PC-9 (cell line): ENCODE results near the gene TRIM40. TPM values are rescaled to one million over a fixed set of nuclear protein-coding genes. Genes with fewer than 3 reads are reported as not detected.
"Not testable (repeated sequence)": the region's sequence is repeated elsewhere in the genome, so short reads cannot be mapped to it uniquely, and the experiment has no call there.

Experiments used
- BruUV-seq: library from RNA; stranded (reverse); fragments of 400-500 nt; replicated peaks from 2 replicates; lab custom pipeline; 2021; lab: Mats Ljungman, UMichigan
- CTCF ChIA-PET: fragments of 300-600 bp; sonication (Branson Sonifier 250); formaldehyde crosslinking; loops from one replicate; lab custom pipeline; 2022; ENCODE audit warnings: antibody characterized with exemption; lab: Charles Lee
- POLR2A ChIA-PET: fragments of 300-600 bp; sonication (Branson Sonifier 250); formaldehyde crosslinking; loops from one replicate; lab custom pipeline; 2022; ENCODE audit warnings: antibody characterized with exemption; ENCODE audit not compliant: unreplicated experiment; lab: Charles Lee
- DNase-seq, 2 experiments: peaks; one replicate each; pipeline versions ENCODE4 v3.0.0 to v3.0.0-alpha.2; 2015 to 2022; ENCODE audit warnings: mixed read lengths in 1 of 2
- H2AFZ ChIP-seq: fragments of 200-600 bp; sonication (generic); 2 replicates; pipeline ENCODE4 v1.8.1; 2017; ENCODE audit warnings: antibody characterized with exemption
- H3F3A ChIP-seq: fragments of 200-600 bp; sonication (generic); 2 replicates; pipeline ENCODE4 v1.8.1; 2017; ENCODE audit warnings: antibody characterized with exemption, mild to moderate bottlenecking, low read depth; ENCODE audit not compliant: insufficient read depth
- H3K27ac ChIP-seq: fragments of 200-600 bp; sonication (generic); 2 replicates; pipeline ENCODE4 v1.6.1; 2016; ENCODE audit warnings: mixed run types
- H3K27me3 ChIP-seq: fragments of 200-600 bp; sonication (generic); 2 replicates; pipeline ENCODE4 v1.6.1; 2016; ENCODE audit warnings: low read depth, mixed run types; ENCODE audit not compliant: insufficient read depth
- H3K36me3 ChIP-seq: fragments of 200-600 bp; sonication (generic); 2 replicates; pipeline ENCODE4 v1.6.1; 2016; ENCODE audit warnings: low read depth, mixed run types
- H3K4me1 ChIP-seq: fragments of 200-600 bp; sonication (generic); replicated peaks from 2 replicates; pipeline ENCODE4 v1.6.1; 2016; ENCODE audit warnings: mixed run types; ENCODE audit not compliant: insufficient read depth
- H3K4me2 ChIP-seq: fragments of 200-600 bp; sonication (generic); 2 replicates; pipeline ENCODE4 v1.6.1; 2017; ENCODE audit warnings: mixed run types
- H3K4me3 ChIP-seq: fragments of 200-600 bp; sonication (generic); 2 replicates; pipeline ENCODE4 v1.6.1; 2016; ENCODE audit warnings: mixed run types
- H3K79me2 ChIP-seq: fragments of 200-600 bp; sonication (generic); 2 replicates; pipeline ENCODE4 v1.6.1; 2017; ENCODE audit warnings: low read depth, mixed run types
- H3K9me2 ChIP-seq: fragments of 200-600 bp; sonication (generic); 2 replicates; pipeline ENCODE4 v1.8.1; 2017; ENCODE audit warnings: mild to moderate bottlenecking; ENCODE audit not compliant: insufficient read depth
- H3K9me3 ChIP-seq: fragments of 200-600 bp; sonication (generic); 2 replicates; pipeline ENCODE4 v1.8.1; 2016; ENCODE audit warnings: low read depth; ENCODE audit not compliant: insufficient read depth
- H4K20me1 ChIP-seq: fragments of 200-600 bp; sonication (generic); 2 replicates; pipeline ENCODE4 v1.8.1; 2017; ENCODE audit not compliant: insufficient read depth
- EZH2 ChIP-seq: fragments of 200-600 bp; sonication (generic); IDR thresholded peaks from 2 replicates; pipeline ENCODE4 v1.8.0; 2017; ENCODE audit warnings: antibody characterized with exemption, low read depth
- intact Hi-C: fragments of 100-400 bp; cut with micrococcal nuclease; formaldehyde crosslinking; loops from one replicate; pipeline ENCODE4 v1.10.0; 2022; ENCODE audit not compliant: unreplicated experiment
- total RNA-seq: library from RNA; stranded (reverse); gene quantifications from 2 replicates; pipeline ENCODE4 v1.2.3, GENCODE V29; 2021
- TF ChIP-seq, protein P1 (sequence below): fragments of 200-600 bp; sonication (generic); conservative IDR thresholded peaks from 2 replicates; pipeline ENCODE4 v1.6.1; 2017; ENCODE audit warnings: mixed run types, antibody characterized with exemption, mild to moderate bottlenecking, moderate library complexity

TRIM40 gene
- total RNA-seq, 1 experiment from 2014 or later: not detected

DNA sequence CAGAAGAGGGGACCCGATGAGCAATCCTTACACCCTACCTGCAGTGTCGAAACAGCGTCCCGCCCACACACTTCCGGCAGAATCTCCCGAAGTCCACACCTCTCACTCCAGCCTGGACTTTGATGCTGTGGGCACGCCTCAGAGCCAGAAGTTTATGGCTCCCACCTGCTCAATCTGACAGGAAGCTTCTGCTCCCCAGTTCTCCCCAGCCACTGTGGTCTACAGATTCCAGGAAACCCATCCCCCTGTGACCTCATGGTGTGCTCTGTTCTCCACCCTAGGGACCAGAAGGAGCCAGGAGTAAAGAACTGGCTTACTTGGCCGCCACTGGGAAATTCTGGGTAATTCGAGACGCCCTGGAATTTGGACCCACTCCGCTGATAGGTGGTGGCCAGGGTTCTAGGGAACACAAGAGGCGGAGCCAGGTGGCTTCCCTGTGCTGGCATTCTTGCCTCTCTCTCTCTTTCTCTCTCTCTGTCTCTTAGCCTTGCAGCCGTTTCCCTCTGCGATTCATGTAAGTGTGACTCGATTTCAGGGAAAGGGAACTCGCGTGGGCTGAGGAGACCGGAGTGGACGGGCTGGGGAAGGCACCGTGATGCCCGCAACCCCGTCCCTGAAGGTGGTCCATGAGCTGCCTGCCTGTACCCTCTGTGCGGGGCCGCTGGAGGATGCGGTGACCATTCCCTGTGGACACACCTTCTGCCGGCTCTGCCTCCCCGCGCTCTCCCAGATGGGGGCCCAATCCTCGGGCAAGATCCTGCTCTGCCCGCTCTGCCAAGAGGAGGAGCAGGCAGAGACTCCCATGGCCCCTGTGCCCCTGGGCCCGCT lies 27.4 kb downstream of the TRIM40 start, which contains the start of gene TRIM15:
Gene TRIM15, plus strand, starts transcription at position 457 of the 828 bp plus-strand sequence. Its CDS starts 139 bp downstream, at position 596.
- TF ChIP-seq, protein P1, sequence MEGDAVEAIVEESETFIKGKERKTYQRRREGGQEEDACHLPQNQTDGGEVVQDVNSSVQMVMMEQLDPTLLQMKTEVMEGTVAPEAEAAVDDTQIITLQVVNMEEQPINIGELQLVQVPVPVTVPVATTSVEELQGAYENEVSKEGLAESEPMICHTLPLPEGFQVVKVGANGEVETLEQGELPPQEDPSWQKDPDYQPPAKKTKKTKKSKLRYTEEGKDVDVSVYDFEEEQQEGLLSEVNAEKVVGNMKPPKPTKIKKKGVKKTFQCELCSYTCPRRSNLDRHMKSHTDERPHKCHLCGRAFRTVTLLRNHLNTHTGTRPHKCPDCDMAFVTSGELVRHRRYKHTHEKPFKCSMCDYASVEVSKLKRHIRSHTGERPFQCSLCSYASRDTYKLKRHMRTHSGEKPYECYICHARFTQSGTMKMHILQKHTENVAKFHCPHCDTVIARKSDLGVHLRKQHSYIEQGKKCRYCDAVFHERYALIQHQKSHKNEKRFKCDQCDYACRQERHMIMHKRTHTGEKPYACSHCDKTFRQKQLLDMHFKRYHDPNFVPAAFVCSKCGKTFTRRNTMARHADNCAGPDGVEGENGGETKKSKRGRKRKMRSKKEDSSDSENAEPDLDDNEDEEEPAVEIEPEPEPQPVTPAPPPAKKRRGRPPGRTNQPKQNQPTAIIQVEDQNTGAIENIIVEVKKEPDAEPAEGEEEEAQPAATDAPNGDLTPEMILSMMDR: no peak
- TF ChIP-seq EZH2: no peak
- ChIA-PET POLR2A (interaction anchor here (0.5 kb wide), 1 partner anchor 14 kb away, joined by 5 read pairs; no protein-coding TSS in a partner anchor), CTCF (no interaction called here)
- Histone ChIP-seq H3K36me3 (no peaks in the 10 kb centered on the region), H3K79me2 (no peaks in the 10 kb centered on the region), H3K27ac (no peak within 1 kb of the TSS), H3K9me3 (no peaks in the 10 kb centered on the region), H3K4me2 (peak within 1 kb of the TSS; percentile 32; the same call in 1 of the 2 replicates), H3K9me2 (no peaks in the 10 kb centered on the region), H4K20me1 (no peaks in the 10 kb centered on the region), H3K4me3 (no peak within 1 kb of the TSS), H3K27me3 (peaks cover 5% of the 10 kb centered on the region), H3F3A (no peaks in the 10 kb centered on the region), H2AFZ (no peak within 1 kb of the TSS), H3K4me1 (no peaks in the 10 kb centered on the region)
- no TSS peak for BruUV-seq
- DNase-seq: peak in 1 of 2 experiments; percentile 31
- intact Hi-C loops: no loop called here

DNA sequence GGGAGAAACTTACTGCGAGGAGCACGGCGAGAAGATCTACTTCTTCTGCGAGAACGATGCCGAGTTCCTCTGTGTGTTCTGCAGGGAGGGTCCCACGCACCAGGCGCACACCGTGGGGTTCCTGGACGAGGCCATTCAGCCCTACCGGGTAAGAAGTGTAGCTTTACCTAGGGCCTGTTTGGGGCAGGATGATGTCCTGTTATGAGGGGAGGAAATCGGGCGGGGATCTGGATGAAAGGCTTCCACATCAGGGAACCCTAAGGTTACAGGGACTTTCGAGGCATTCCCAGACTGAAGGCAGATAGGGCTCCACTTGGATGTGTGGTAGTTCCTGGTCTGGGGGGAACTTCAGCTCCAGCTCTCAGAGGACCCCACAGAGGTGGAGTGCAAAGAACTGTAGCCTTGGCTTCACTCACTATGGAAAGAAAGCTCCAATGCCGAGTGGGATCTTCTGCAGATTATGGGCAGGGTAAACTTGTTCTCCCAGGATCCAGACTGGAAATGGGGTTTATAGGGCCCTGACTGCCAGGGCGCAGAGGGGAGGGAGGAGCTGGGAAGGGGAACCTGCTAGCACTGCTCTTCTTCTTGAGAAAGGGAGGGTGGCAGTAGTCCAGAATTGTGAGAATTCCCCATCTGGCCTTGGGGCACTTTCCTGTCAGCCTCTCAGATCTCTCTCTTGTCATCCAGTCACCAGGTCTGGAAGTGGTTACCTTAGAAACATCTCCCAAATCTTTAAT lies 28.1 kb downstream of the TRIM40 start:
- ChIA-PET POLR2A (no interaction called here), CTCF (no interaction called here)
- Histone ChIP-seq H3K9me2 (no peaks in the 10 kb centered on the region), H2AFZ (no peak overlapping the region), H3K9me3 (no peaks in the 10 kb centered on the region), H3F3A (no peaks in the 10 kb centered on the region), H3K36me3 (no peaks in the 10 kb centered on the region), H3K79me2 (no peaks in the 10 kb centered on the region), H3K4me2 (no peak overlapping the region), H4K20me1 (no peaks in the 10 kb centered on the region), H3K27ac (no peak overlapping the region), H3K4me3 (no peak overlapping the region), H3K27me3 (peaks cover 8% of the 10 kb centered on the region), H3K4me1 (no peaks in the 10 kb centered on the region)
- no TSS peak for BruUV-seq
- DNase-seq: no peak
- TF ChIP-seq, protein P1: no peak
- no peak for TF ChIP-seq EZH2
- intact Hi-C loops: no loop called here

DNA sequence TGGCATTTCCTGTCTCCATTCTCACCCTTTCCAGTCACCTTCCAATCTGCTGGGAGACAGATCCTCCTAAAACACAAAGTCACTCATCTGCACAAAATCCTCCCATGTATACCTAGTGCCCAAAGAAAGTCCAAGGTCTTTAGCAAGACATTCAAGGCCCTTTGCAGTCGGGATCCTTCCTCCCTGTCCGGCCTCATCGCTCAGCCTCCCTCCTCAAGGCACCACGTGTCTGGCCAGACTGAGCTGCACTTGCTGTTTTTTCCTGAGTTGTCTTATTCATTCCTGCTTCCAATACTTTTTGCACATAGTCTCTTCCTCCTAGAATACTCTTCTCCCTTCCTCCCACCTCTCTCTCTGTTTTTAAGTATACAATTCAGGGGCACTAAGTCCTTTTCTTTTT lies 28.8 kb downstream of the TRIM40 start:
- no peaks in the 10 kb centered on the region for H3K79me2 ChIP-seq
- H3K9me3 ChIP-seq: no peaks in the 10 kb centered on the region
- intact Hi-C loops: no loop called here
- H3K4me1 ChIP-seq: no peaks in the 10 kb centered on the region
- peaks cover 8% of the 10 kb centered on the region for H3K27me3 ChIP-seq
- ChIA-PET CTCF (no interaction called here), POLR2A (no interaction called here)
- DNase-seq: peak in 1 of 2 experiments; percentile 28
- TF ChIP-seq, protein P1: no peak
- no peak for TF ChIP-seq EZH2
- no peak overlapping the region for H3K4me2 ChIP-seq
- H3K27ac ChIP-seq: no peak overlapping the region
- no peaks in the 10 kb centered on the region for H3K36me3 ChIP-seq
- no peak overlapping the region for H2AFZ ChIP-seq
- no TSS peak for BruUV-seq
- no peak overlapping the region for H3K4me3 ChIP-seq
- H4K20me1 ChIP-seq: no peaks in the 10 kb centered on the region
- H3F3A ChIP-seq: no peaks in the 10 kb centered on the region
- no peaks in the 10 kb centered on the region for H3K9me2 ChIP-seq

DNA sequence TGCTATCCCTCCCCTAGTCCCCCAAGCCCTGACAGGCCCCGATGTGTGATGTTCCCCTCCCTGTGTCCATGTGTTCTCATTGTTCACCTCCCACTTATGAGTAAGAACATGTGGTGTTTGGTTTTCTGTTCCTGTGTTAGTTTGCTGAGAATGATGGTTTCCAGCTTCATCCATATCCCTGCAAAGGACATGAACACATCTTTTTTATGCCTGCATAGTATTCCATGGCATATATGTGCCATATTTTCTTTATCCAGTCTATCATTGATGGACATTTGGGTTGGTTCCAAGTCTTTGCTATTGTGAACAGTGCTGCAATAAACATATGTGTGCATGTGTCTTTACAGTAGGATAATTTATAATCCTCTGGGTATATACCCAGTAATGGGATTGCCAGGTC lies 29.3 kb downstream of the TRIM40 start:
- CTCF ChIA-PET, POLR2A ChIA-PET: not testable (repeated sequence)

More for the DNA sequence above, 29.3 kb downstream of the TRIM40 start:
- BruUV-seq, H3K9me2 ChIP-seq, H3K36me3 ChIP-seq, H3K4me1 ChIP-seq, H3K4me3 ChIP-seq, H3K79me2 ChIP-seq, H2AFZ ChIP-seq, H4K20me1 ChIP-seq, H3K27me3 ChIP-seq, H3K4me2 ChIP-seq, H3K9me3 ChIP-seq, DNase-seq, H3F3A ChIP-seq, intact Hi-C loops, H3K27ac ChIP-seq: not testable (repeated sequence)
